ENCODE data around the gene ATF7. TPM values are rescaled to one million over a fixed set of nuclear protein-coding genes. Genes with fewer than 3 reads are reported as not detected.

Gene ATF7
- total RNA-seq, result 31.4 and 36.5 TPM in 2 replicates

DNA sequence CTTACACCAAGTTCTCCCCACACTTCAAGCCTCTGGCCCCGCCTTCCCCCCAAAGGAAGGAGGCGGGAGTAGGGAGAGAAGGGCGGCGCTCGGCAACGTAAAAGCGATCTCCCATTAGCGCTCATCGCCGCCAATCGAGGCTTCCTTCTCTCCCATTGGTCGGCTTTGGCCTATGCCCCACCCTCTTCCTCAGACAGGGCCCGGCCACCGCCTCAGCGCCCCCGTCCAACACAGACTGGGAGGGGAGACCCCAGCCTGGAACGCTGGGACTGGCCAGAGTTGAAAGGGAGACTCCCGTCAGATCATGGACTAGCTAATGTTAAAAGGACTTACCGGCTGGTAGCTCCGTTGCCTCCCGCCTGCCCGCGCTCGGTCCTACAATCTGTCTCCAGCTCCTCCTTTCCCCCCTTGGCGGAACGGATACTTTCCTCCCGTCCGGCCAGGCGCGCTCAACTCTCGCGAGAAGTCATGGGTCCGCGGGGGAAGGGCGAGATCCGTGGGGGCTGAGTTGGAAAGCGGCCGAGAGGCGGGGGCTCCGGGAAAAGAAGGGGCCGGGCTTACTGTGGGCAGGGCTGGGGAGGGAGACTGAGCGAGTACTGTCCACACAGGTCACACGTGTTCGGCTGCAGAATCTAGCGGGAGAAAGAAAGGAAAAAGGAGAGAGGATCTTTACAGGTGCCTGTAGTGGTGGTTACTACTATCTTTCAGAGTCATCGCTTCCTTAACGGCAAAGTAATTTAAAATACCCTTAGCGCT lies at the start of gene ATF7:
TSS of gene ATF7 (minus strand) at position 437 of the 756 bp plus-strand sequence. CDS start 25,382 bp downstream, outside the sequence.

GRCh38 chr12:53506881-53507602 lies 119.1 kb downstream of the ATF7 start, which contains the start of gene NPFF:
TSS of gene NPFF (minus strand) at chr12:53507484. CDS start at chr12:53507474, 10 bp downstream.

DNA sequence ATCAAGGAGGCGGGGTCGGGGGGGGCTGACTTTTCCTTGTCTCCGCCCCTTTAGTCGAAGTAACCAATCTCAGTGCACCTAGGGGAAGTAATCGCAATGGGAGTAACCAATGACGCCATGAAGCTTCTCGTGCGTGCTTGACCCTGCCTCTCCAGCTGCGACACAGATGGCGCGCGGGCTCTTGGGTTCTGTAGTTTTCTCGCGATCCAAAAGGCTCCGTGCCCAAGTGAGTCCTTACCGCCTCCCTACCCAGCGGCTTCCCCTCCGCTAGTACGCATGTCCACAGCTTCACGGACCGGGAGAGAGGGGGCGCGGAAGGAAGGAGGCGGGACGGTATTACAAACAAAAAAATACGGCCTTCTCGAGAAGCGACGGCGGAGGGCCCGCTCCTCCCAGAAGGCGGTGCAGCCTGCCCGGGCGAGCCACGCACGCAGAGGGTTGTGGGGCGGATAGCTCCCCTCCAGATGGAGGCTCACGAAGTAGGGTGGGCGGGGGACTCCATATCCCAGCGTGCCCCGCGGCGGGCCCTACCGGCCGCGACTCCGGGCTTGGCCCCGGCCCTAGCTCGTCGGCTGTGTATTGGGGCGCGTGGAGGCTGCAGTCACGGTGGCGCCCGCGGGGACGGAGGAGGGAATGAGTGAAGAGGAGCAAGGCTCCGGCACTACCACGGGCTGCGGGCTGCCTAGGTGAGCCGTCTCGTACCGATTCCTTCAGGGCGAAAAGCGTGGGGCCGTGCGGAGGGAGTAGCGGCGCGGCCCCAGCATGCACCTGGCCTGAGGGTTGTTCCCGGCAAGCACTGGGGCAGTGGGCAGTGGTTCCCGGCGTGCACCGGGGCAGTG lies 125.2 kb downstream of the ATF7 start, which contains the start of gene TARBP2:
TSS of gene TARBP2 (plus strand) at position 508 of the 839 bp plus-strand sequence. CDS start at position 634, 126 bp downstream.

GRCh38 chr12:53499266-53500141 lies 126.7 kb downstream of the ATF7 start, which contains the start of gene MAP3K12:
TSS of gene MAP3K12 (minus strand) at chr12:53499458. CDS start at chr12:53487391, 12,067 bp downstream.

Small RNAs within 50 kb of the gene (small RNA-seq; reads per million reads assigned to genes)
- not detected for gene AC023509.3

Other genes starting within 250 kb of the ATF7 start
- 48.4 and 61.3 TPM in 2 replicates for gene SP1, start 246.2 kb downstream of the ATF7 start, total RNA-seq
- gene AMHR2, start 202.5 kb downstream of the ATF7 start, total RNA-seq, result not detected in 2 replicates
- 57.7 and 71.3 TPM in 2 replicates for gene PRR13, start 184.6 kb downstream of the ATF7 start, total RNA-seq
- gene PCBP2, start 174.3 kb downstream of the ATF7 start, total RNA-seq, result 396 and 498 TPM in 2 replicates
- 26.3 and 26.9 TPM in 2 replicates for gene MAP3K12, start 126.9 kb downstream of the ATF7 start, total RNA-seq
- 44.9 and 47.0 TPM in 2 replicates for gene TARBP2, start 125.1 kb downstream of the ATF7 start, total RNA-seq
- gene NPFF, start 118.9 kb downstream of the ATF7 start, total RNA-seq, result not detected in 2 replicates
- gene ATP5MC2, start 49.7 kb upstream of the ATF7 start, total RNA-seq, result 118 and 162 TPM in 2 replicates
- 44.7 and 58.2 TPM in 2 replicates for gene CALCOCO1, start 101.1 kb upstream of the ATF7 start, total RNA-seq
- not detected in 2 replicates for gene CISTR, start 125.6 kb upstream of the ATF7 start, total RNA-seq

All from thoracic aorta endothelial cell (primary cell).